ENCODE measurements around the gene SHC1.

DNA sequence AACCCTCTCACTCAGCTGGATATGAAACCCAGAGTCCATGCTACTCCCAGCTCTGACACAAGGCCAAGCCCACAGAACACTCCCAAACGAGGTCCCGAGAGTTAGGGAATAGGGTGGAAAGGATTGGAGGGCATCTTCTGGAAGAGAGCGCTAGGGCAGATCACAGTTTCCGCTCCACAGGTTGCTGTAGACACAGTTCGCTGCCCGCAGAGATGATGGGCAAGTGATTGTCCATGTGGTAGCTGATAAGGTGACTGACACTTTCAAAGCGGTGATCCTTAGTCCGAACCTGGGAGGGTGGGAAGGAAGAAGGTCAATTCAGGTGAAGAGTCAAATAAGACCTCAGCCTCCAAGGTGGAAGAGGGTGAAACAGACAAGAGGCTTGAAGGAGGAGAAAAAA is 6.9 kb downstream of the SHC1 start:
- TF ChIP-seq, protein P1, sequence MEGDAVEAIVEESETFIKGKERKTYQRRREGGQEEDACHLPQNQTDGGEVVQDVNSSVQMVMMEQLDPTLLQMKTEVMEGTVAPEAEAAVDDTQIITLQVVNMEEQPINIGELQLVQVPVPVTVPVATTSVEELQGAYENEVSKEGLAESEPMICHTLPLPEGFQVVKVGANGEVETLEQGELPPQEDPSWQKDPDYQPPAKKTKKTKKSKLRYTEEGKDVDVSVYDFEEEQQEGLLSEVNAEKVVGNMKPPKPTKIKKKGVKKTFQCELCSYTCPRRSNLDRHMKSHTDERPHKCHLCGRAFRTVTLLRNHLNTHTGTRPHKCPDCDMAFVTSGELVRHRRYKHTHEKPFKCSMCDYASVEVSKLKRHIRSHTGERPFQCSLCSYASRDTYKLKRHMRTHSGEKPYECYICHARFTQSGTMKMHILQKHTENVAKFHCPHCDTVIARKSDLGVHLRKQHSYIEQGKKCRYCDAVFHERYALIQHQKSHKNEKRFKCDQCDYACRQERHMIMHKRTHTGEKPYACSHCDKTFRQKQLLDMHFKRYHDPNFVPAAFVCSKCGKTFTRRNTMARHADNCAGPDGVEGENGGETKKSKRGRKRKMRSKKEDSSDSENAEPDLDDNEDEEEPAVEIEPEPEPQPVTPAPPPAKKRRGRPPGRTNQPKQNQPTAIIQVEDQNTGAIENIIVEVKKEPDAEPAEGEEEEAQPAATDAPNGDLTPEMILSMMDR (IDR thresholded peaks at IDR 0.05): no peak
- TF ChIP-seq POLR2A (IDR thresholded peaks at IDR 0.05): no peak
- no peak for TF ChIP-seq POLR2AphosphoS5 (IDR thresholded peaks at IDR 0.05)

Measured in prostate gland (tissue), 2 donors.